GM19025 (cell line): ENCODE data around the gene AGPS.
A peak's percentile ranks its signal among the peaks of the same experiment; 100 is the strongest.
"Not testable (repeated sequence)": the region's sequence is repeated elsewhere in the genome, so short reads cannot be mapped to it uniquely, and the experiment has no call there.

Experiments used
- ATAC-seq: cut with Tn5 transposase; IDR thresholded peaks from one replicate; pipeline ENCODE4 v1.9.1; 2021; ENCODE audit warnings: mild to moderate bottlenecking, low read depth, moderate library complexity; ENCODE audit not compliant: unreplicated experiment

AGPS gene

GRCh38 chr2:177392373-177393202, at the start of gene AGPS:
AGPS (plus strand) TSS chr2:177392773; CDS start chr2:177392790, 17 bp downstream.
- ATAC-seq: peak; percentile 90

GRCh38 chr2:177343773-177344172, 48.8 kb upstream of the AGPS start:
- ATAC-seq: no peak

- ATAC-seq: no peak
Observed at GRCh38 chr2:177344316-177344715, 48.3 kb upstream of the AGPS start.

GRCh38 chr2:177346192-177346591, 46.4 kb upstream of the AGPS start:
- ATAC-seq: no peak

- no peak for ATAC-seq
Observed at GRCh38 chr2:177347570-177347969, 45.0 kb upstream of the AGPS start.

- no peak for ATAC-seq
Observed at GRCh38 chr2:177348118-177348654, 44.4 kb upstream of the AGPS start.

- ATAC-seq: no peak
Observed at GRCh38 chr2:177348733-177349693, 43.6 kb upstream of the AGPS start.

GRCh38 chr2:177350624-177351023, 41.9 kb upstream of the AGPS start:
- not testable (repeated sequence) for ATAC-seq

- not testable (repeated sequence) for ATAC-seq
Observed at GRCh38 chr2:177351121-177351520, 41.5 kb upstream of the AGPS start.

GRCh38 chr2:177352441-177353186, 40.0 kb upstream of the AGPS start:
- no peak for ATAC-seq

- ATAC-seq: no peak
Observed at GRCh38 chr2:177353187-177353478, 39.4 kb upstream of the AGPS start.

GRCh38 chr2:177354541-177354940, 38.0 kb upstream of the AGPS start:
- not testable (repeated sequence) for ATAC-seq

- ATAC-seq: no peak
Observed at GRCh38 chr2:177355874-177356273, 36.7 kb upstream of the AGPS start.

- ATAC-seq: no peak
Observed at GRCh38 chr2:177359836-177360595, 32.6 kb upstream of the AGPS start.

GRCh38 chr2:177362499-177362898, 30.1 kb upstream of the AGPS start:
- no peak for ATAC-seq

- no peak for ATAC-seq
Observed at GRCh38 chr2:177363332-177363731, 29.2 kb upstream of the AGPS start.

- ATAC-seq: not testable (repeated sequence)
Observed at GRCh38 chr2:177365764-177366163, 26.8 kb upstream of the AGPS start.

- ATAC-seq: not testable (repeated sequence)
Observed at GRCh38 chr2:177368023-177368422, 24.6 kb upstream of the AGPS start.

GRCh38 chr2:177379354-177379753, 13.2 kb upstream of the AGPS start:
- ATAC-seq: no peak

GRCh38 chr2:177380181-177380580, 12.4 kb upstream of the AGPS start:
- no peak for ATAC-seq
